DOHH2 (cell line): ENCODE results near the gene WNT8A.

ENCODE experiments used
- H3F3A ChIP-seq: fragments of 200-600 bp; sonication (generic), shearing (Covaris generic); 2 replicates; pipeline ENCODE4 v1.6.0; 2016; ENCODE audit warnings: antibody characterized with exemption, mild to moderate bottlenecking; ENCODE audit not compliant: control insufficient read depth, insufficient read depth
- H3K27ac ChIP-seq: fragments of 200-600 bp; sonication (generic); 2 replicates; pipeline ENCODE4 v1.5.1; 2014; ENCODE audit warnings: low read depth, mild to moderate bottlenecking, low read length, moderate library complexity
- H3K27me3 ChIP-seq: fragments of 200-600 bp; sonication (generic); 2 replicates; pipeline ENCODE4 v1.6.1; 2014; ENCODE audit warnings: mild to moderate bottlenecking, low read length, mixed read lengths; ENCODE audit not compliant: control insufficient read depth
- H3K36me3 ChIP-seq: fragments of 200-600 bp; sonication (generic); 2 replicates; pipeline ENCODE4 v1.6.1; 2014; ENCODE audit warnings: mild to moderate bottlenecking, low read length, moderate library complexity, mixed read lengths; ENCODE audit not compliant: control insufficient read depth
- H3K4me1 ChIP-seq: fragments of 200-600 bp; sonication (generic); 2 replicates; pipeline ENCODE4 v1.6.1; 2014; ENCODE audit warnings: mild to moderate bottlenecking, low read length, mixed read lengths; ENCODE audit not compliant: control insufficient read depth
- H3K4me2 ChIP-seq: fragments of 200-600 bp; sonication (generic); 2 replicates; pipeline ENCODE4 v1.6.0; 2014; ENCODE audit warnings: mild to moderate bottlenecking, low read length, moderate library complexity
- H3K4me3 ChIP-seq: fragments of 200-600 bp; sonication (generic); 2 replicates; pipeline ENCODE4 v1.5.1; 2014; ENCODE audit warnings: mild to moderate bottlenecking, low read length, mixed read lengths
- H3K79me2 ChIP-seq: fragments of 200-600 bp; sonication (generic); 2 replicates; pipeline ENCODE4 v1.6.1; 2014; ENCODE audit warnings: mild to moderate bottlenecking, low read length, mixed read lengths; ENCODE audit not compliant: control insufficient read depth
- H3K9me2 ChIP-seq: fragments of 200-600 bp; sonication (generic); replicated peaks from 2 replicates; pipeline ENCODE4 v1.6.1; 2014; ENCODE audit warnings: mild to moderate bottlenecking, low read length, mixed read lengths; ENCODE audit not compliant: control insufficient read depth
- H3K9me3 ChIP-seq: fragments of 200-600 bp; sonication (generic); 2 replicates; pipeline ENCODE4 v1.6.1; 2014; ENCODE audit warnings: antibody characterized with exemption, low read length, mixed read lengths; ENCODE audit not compliant: control insufficient read depth, insufficient read depth
- H4K20me1 ChIP-seq: fragments of 200-600 bp; sonication (generic); 2 replicates; pipeline ENCODE4 v1.6.0; 2014; ENCODE audit warnings: low read depth, mild to moderate bottlenecking, antibody characterized with exemption, low read length, moderate library complexity; ENCODE audit not compliant: control insufficient read depth, insufficient read depth
- CTCF ChIP-seq: fragments of 200-600 bp; sonication (generic); IDR thresholded peaks from one replicate; pipeline ENCODE4 v1.5.1; 2014; ENCODE audit warnings: antibody characterized with exemption, mild to moderate bottlenecking, low read depth, low read length; ENCODE audit not compliant: poor library complexity, severe bottlenecking
- EZH2phosphoT487 ChIP-seq: fragments of 200-600 bp; sonication (generic); IDR thresholded peaks from 2 replicates; pipeline ENCODE4 v1.6.1; 2017; ENCODE audit warnings: borderline replicate concordance, mild to moderate bottlenecking, antibody characterized with exemption, low read length, moderate library complexity, mixed read lengths

Gene WNT8A

DNA sequence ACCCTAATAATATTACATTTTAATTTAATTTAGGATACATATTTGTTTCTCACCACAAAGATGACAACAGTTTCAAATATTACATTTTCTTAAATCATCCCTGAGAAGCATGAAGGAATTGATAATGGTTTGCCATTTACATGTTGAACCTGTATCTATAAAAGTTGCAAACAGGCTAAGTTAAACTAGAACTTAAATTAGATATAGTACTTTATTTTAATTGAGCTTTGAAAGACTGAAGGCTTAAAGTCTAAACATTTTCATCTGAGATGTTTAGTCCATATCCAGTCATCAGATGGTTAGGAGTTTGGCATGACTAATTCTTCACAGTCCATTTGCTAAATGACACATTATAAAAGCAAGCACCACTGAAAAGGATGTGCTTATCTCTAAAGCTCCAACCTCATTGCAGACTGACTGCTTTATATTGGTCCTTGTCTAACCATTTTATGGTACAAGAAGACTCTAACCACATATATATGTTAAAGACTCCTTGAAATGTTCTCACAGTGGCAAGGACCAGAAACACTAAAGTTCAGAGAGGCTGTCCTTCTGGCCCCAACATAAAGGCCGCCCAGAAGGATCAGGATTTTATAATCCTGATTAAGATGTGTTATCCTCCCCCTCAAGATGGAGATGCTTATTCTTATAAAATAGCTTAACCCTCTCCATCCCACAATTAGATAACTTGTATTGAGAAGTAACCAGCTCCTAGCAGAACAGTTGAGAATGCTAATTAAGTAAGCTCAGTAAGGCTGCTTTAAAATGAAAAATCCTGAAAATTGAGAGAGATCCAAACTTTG, 25.8 kb downstream of the WNT8A start:
- H3K4me1 ChIP-seq, result no peaks in the 10 kb centered on the region
- H3K27me3 ChIP-seq, result peaks cover 14% of the 10 kb centered on the region; the same call in 1 of the 2 replicates
- H3K9me2 ChIP-seq, result no peaks in the 10 kb centered on the region
- H3K27ac ChIP-seq, result no peak overlapping the region
- no peaks in the 10 kb centered on the region for H3K36me3 ChIP-seq
- H3K79me2 ChIP-seq, result no peaks in the 10 kb centered on the region
- H3K4me2 ChIP-seq, result no peak overlapping the region
- no peaks in the 10 kb centered on the region for H3K9me3 ChIP-seq
- no peaks in the 10 kb centered on the region for H4K20me1 ChIP-seq
- TF ChIP-seq EZH2phosphoT487 (no peak), CTCF (no peak)
- H3K4me3 ChIP-seq, result no peak overlapping the region
- H3F3A ChIP-seq, result no peaks in the 10 kb centered on the region

DNA sequence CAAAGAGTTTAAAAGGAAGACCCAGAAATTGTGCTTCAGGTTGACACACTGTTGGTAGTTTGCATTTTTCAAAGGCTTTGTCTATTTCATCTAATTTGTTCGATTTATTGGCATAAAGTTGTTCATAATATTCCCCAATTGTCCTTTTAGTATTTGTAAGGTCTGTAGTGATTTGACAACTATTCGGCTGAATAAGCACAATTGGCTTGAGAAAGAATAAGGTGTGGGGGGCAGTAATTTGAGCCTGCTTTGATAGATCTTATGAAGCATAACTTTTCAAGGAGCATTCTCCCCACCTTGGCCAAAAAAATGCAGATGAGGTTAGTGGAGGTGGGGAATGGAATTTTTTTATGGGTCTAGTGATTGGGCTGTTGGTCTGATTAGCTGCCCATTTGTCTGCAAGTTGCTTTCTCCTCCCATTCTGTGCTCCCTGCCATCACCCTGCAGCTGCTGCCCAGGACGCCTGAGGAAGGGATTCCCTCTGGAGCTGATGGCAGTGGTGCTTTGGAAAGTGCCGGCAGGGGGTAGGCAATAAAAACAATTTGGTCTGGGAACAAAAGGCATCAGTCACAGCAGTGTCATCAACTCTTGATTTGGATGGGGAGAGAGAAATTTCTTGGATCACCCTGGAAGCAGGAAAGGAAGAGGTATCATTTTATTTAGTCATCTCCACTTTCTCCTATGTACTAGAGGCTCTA, 26.6 kb downstream of the WNT8A start:
- H3K79me2 ChIP-seq, result no peaks in the 10 kb centered on the region
- H3K27me3 ChIP-seq, result peaks cover 14% of the 10 kb centered on the region; the same call in 1 of the 2 replicates
- no peaks in the 10 kb centered on the region for H4K20me1 ChIP-seq
- H3K9me3 ChIP-seq, result no peaks in the 10 kb centered on the region
- no peak overlapping the region for H3K27ac ChIP-seq
- H3F3A ChIP-seq, result no peaks in the 10 kb centered on the region
- no peak for TF ChIP-seq CTCF
- no peak for TF ChIP-seq EZH2phosphoT487
- no peak overlapping the region for H3K4me2 ChIP-seq
- H3K4me3 ChIP-seq, result no peak overlapping the region
- H3K4me1 ChIP-seq, result no peaks in the 10 kb centered on the region
- no peaks in the 10 kb centered on the region for H3K9me2 ChIP-seq
- H3K36me3 ChIP-seq, result no peaks in the 10 kb centered on the region

DNA sequence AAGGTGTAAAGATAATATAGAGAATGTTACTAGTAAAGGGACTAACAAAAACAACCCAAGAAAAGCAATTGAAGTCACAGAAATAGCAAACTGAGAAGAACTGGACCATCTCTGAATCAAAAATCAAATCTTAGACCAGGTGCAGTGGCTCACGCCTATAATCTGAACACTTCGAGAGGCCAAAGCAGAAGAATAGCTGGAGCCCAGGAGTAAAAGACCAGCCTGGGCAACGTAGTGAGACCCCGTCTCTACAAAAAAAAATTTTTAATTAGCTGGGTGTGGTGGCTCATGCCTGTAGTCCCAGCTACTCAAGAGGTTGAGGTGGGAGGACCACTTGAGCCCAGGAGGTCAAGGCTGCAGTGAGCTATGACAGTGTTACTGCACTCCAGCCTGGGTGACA, 27.3 kb downstream of the WNT8A start:
- no peak overlapping the region for H3K4me2 ChIP-seq
- no peak overlapping the region for H3K4me3 ChIP-seq
- H3K27ac ChIP-seq, result no peak overlapping the region
- TF ChIP-seq CTCF (no peak), EZH2phosphoT487 (no peak)
- H3F3A ChIP-seq, result no peaks in the 10 kb centered on the region
- H4K20me1 ChIP-seq, result no peaks in the 10 kb centered on the region
- no peaks in the 10 kb centered on the region for H3K9me3 ChIP-seq
- H3K79me2 ChIP-seq, result no peaks in the 10 kb centered on the region
- H3K4me1 ChIP-seq, result no peaks in the 10 kb centered on the region
- H3K36me3 ChIP-seq, result no peaks in the 10 kb centered on the region
- H3K27me3 ChIP-seq, result peaks cover 18% of the 10 kb centered on the region; the same call in 1 of the 2 replicates
- H3K9me2 ChIP-seq, result no peaks in the 10 kb centered on the region
